ENCODE measurements around the gene RELN. TPM values are rescaled to one million over a fixed set of nuclear protein-coding genes. Genes with fewer than 3 reads are reported as not detected.
A peak's percentile ranks its signal among the peaks of the same experiment; 100 is the strongest.

RELN gene
- total RNA-seq, 1 donor from 2014 or later, result 5.4 TPM

DNA sequence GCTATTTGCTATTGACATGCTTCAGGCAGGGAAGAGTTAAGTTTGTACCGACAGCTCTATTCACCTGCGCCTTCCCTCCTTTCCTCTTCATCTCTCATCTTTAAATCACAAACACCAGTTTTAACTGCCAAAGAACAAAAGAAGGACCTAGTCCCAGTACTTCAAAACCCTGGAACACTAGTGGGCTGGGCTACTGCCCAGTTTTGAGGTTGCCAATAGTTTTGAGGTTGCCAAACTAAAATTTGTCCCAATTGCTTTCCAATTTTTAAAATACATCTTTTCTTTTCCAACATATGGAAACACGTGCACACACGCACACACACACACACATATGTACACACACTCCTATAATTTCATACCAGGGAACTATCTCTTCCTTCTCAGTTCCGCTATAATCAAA is 412.8 kb downstream of the RELN start:
- Mint-ChIP-seq H3K4me3 (ENCODE audit: low read depth) (no peak overlapping the region), H3K27me3 (peaks cover 6% of the 10 kb centered on the region), H3K9me3 (ENCODE audit: low read depth) (no peaks in the 10 kb centered on the region), H3K27ac (no peak overlapping the region), H3K4me1 (ENCODE audit: low read depth) (no peaks in the 10 kb centered on the region), H3K36me3 (ENCODE audit: insufficient read depth) (no peaks in the 10 kb centered on the region)
- TF ChIP-seq, protein P1, sequence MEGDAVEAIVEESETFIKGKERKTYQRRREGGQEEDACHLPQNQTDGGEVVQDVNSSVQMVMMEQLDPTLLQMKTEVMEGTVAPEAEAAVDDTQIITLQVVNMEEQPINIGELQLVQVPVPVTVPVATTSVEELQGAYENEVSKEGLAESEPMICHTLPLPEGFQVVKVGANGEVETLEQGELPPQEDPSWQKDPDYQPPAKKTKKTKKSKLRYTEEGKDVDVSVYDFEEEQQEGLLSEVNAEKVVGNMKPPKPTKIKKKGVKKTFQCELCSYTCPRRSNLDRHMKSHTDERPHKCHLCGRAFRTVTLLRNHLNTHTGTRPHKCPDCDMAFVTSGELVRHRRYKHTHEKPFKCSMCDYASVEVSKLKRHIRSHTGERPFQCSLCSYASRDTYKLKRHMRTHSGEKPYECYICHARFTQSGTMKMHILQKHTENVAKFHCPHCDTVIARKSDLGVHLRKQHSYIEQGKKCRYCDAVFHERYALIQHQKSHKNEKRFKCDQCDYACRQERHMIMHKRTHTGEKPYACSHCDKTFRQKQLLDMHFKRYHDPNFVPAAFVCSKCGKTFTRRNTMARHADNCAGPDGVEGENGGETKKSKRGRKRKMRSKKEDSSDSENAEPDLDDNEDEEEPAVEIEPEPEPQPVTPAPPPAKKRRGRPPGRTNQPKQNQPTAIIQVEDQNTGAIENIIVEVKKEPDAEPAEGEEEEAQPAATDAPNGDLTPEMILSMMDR (IDR thresholded peaks at IDR 0.05; ENCODE audit: unreplicated experiment), result no peak
- no peak for DNase-seq (ENCODE audit: low spot score, unreplicated experiment)

DNA sequence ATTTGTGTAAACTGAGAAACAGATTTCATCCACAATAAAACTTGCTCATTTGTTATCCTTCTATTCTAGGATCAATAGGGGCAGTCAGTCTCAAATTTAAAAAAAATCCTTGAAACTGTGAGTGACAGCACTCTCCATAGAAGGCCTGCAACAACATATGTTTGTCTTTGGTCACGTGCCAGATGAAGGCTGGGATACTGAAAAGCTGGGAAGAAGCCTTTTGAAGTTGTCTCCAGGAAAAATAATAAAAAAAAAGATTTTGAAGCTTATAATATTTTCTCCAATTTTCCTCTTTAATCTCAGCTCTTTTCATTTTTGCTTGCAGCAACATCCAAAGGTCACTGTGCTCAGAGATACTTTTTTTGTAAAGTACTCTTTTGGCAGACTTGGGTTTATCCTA is 414.9 kb downstream of the RELN start:
- peaks cover 6% of the 10 kb centered on the region for H3K27me3 Mint-ChIP-seq
- no peaks in the 10 kb centered on the region for H3K36me3 Mint-ChIP-seq (ENCODE audit: insufficient read depth)
- no peak overlapping the region for H3K4me3 Mint-ChIP-seq (ENCODE audit: low read depth)
- no peak for DNase-seq (ENCODE audit: low spot score, unreplicated experiment)
- no peaks in the 10 kb centered on the region for H3K4me1 Mint-ChIP-seq (ENCODE audit: low read depth)
- TF ChIP-seq, protein P1 (IDR thresholded peaks at IDR 0.05; ENCODE audit: unreplicated experiment), result no peak
- H3K27ac Mint-ChIP-seq, result no peak overlapping the region
- no peaks in the 10 kb centered on the region for H3K9me3 Mint-ChIP-seq (ENCODE audit: low read depth)

DNA sequence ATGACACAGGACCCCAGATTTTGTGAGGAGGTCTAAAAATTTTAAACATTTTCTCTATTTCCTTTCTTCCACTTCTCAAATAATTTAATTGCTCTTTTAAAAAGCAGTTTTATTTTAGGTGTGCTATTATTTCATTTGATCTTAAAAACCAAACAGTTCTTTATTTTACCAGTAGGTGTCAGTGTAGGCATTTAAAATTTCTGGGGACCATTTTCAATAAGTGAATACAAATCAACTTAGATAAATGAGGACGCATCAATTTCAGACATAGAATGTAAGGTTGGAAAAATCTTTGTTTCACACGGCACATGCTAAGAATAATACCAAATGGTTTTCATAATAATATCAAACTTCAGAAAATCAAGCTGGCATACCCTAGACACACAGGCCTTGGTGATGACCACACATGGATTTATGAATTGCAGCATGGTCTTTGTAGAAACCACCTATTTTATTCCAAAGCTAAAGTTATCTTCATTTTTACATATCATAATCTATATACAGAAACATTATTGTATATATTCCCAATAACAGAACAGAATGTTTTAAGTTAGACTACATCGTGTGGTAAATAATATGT is 415.9 kb downstream of the RELN start:
- DNase-seq (ENCODE audit: low spot score, unreplicated experiment), result no peak
- TF ChIP-seq, protein P1 (IDR thresholded peaks at IDR 0.05; ENCODE audit: unreplicated experiment), result peak; percentile 76
- H3K4me1 Mint-ChIP-seq (ENCODE audit: low read depth), result no peaks in the 10 kb centered on the region
- no peak overlapping the region for H3K4me3 Mint-ChIP-seq (ENCODE audit: low read depth)
- H3K27ac Mint-ChIP-seq, result no peak overlapping the region
- peaks cover 6% of the 10 kb centered on the region for H3K27me3 Mint-ChIP-seq
- H3K9me3 Mint-ChIP-seq (ENCODE audit: low read depth), result no peaks in the 10 kb centered on the region
- no peaks in the 10 kb centered on the region for H3K36me3 Mint-ChIP-seq (ENCODE audit: insufficient read depth)

DNA sequence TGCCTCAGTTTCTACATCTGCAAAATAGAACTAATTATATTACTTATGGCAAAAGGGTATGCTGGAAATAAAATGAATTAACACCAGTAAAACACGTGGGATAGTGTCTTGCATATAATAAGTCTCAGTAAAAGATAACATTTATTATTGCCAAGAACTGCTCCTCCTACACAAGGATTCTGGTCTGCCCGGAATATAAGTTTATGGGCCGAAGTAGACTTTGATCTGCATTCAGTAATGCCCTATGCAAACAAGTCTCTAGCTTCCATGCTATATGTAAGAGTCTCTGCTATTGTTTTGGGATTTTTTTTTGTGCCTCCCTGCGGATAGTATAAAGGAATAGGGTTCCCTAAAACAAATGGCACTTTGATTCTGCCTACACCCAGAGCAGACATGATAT is 417.9 kb downstream of the RELN start:
- Mint-ChIP-seq H3K27me3 (peaks cover 2% of the 10 kb centered on the region), H3K4me1 (ENCODE audit: low read depth) (no peaks in the 10 kb centered on the region), H3K27ac (no peak overlapping the region), H3K4me3 (ENCODE audit: low read depth) (no peak overlapping the region), H3K9me3 (ENCODE audit: low read depth) (no peaks in the 10 kb centered on the region), H3K36me3 (ENCODE audit: insufficient read depth) (no peaks in the 10 kb centered on the region)
- TF ChIP-seq, protein P1 (IDR thresholded peaks at IDR 0.05; ENCODE audit: unreplicated experiment), result no peak
- DNase-seq (ENCODE audit: low spot score, unreplicated experiment), result no peak

DNA sequence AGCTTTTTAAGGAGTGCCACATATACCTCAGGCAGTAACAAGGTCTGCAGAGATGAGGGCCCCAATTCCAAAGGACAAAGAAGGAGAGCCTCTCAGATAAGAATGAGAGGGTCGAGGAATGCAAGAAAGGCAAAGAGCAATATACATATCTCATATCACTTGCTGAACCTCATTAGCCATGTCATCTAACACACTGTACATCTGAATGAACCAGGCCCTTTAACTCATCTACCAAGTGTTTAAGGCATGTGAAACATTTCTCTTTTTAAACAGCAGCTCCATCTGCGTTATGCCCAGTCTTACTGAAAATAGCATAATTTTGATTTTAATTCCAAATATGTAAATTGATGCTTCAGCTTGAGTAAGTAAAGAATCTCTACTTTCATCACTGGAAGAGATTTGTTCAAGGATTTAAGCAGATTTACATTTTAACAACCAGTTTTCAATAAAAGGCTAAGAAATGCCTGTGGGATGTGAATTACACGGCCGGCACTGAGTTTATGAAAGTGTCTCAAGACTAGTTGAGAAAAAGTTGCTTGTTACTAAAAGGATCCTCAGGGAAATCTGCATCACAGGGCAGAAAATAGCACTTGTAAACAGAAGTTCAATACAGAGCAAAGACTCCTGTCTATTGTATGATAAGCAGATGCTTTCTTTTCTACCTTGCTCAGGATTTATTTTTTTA is 419.7 kb downstream of the RELN start:
- Mint-ChIP-seq H3K4me3 (ENCODE audit: low read depth) (no peak overlapping the region), H3K27me3 (no peaks in the 10 kb centered on the region), H3K27ac (no peak overlapping the region), H3K36me3 (ENCODE audit: insufficient read depth) (no peaks in the 10 kb centered on the region), H3K9me3 (ENCODE audit: low read depth) (no peaks in the 10 kb centered on the region), H3K4me1 (ENCODE audit: low read depth) (no peaks in the 10 kb centered on the region)
- DNase-seq (ENCODE audit: low spot score, unreplicated experiment), result no peak
- TF ChIP-seq, protein P1 (IDR thresholded peaks at IDR 0.05; ENCODE audit: unreplicated experiment), result no peak

Measured in progenitor cell of endocrine pancreas (in vitro differentiated cells).